Measurements from ENCODE around the gene ZNF771.

The ZNF771 gene

GRCh38 chr16:30464078-30464477 is 56.7 kb downstream of the ZNF771 start:
- no peak for DNase-seq (ENCODE audit: low spot score)
